ENCODE data around the gene DHRS2. TPM values are rescaled to one million over a fixed set of nuclear protein-coding genes. Genes with fewer than 3 reads are reported as not detected.
"Not testable (repeated sequence)": the region's sequence is repeated elsewhere in the genome, so short reads cannot be mapped to it uniquely, and the experiment has no call there.

DHRS2 gene
- total and polyA plus RNA-seq, 2 of the 13 experiments (the other 11 are each of a cell fraction or from before 2014, with no cell fraction given) = 1,621 to 3,021 TPM

- TF ChIP-seq ETV6 (CRISPR knock-in tag; conservative IDR thresholded peaks at IDR 0.05) (peak; percentile 32; the same call in 1 of the 2 replicates), FOXP1 (IDR thresholded peaks at IDR 0.05) (peak; percentile 41; the same call in 1 of the 2 replicates), FOXP1 (CRISPR knock-in tag; IDR thresholded peaks at IDR 0.05) (peak; percentile 87), ISL2 (CRISPR knock-in tag; IDR thresholded peaks at IDR 0.05) (peak; percentile 89), ARNT2 (CRISPR knock-in tag; IDR thresholded peaks at IDR 0.05; ENCODE audit: low read depth) (peak; percentile 68; the same call in 1 of the 2 replicates), CHD2 (IDR thresholded peaks at IDR 0.05; ENCODE audit: low read depth, low read length) (peak; percentile 21; the same call in 1 of the 2 replicates), NCOR1 (IDR thresholded peaks at IDR 0.05; ENCODE audit: borderline replicate concordance, low read length) (peak; percentile 66; the same call in 1 of the 2 replicates), HDAC2 (CRISPR knock-in tag; IDR thresholded peaks at IDR 0.05) (peak; percentile 89), SIX1 (CRISPR knock-in tag; IDR thresholded peaks at IDR 0.05; ENCODE audit: borderline replicate concordance) (peak; percentile 71; the same call in 1 of the 2 replicates), HHEX (CRISPR knock-in tag; IDR thresholded peaks at IDR 0.05) (0 out of 2 replicates have a peak, but pooled peaks have one; percentile 41), ZNF839 (CRISPR knock-in tag; IDR thresholded peaks at IDR 0.05; ENCODE audit: borderline replicate concordance) (peak; percentile 83; the same call in 1 of the 2 replicates), ZNF609 (CRISPR knock-in tag; IDR thresholded peaks at IDR 0.05; ENCODE audit: borderline replicate concordance) (peak; percentile 89), ZNF598 (CRISPR knock-in tag; IDR thresholded peaks at IDR 0.05; ENCODE audit: borderline replicate concordance) (peak; percentile 48; the same call in 1 of the 2 replicates), NR2C2 (CRISPR knock-in tag; IDR thresholded peaks at IDR 0.05; ENCODE audit: borderline replicate concordance) (peak; percentile 78), JUND (CRISPR knock-in tag; IDR thresholded peaks at IDR 0.05) (0 out of 2 replicates have a peak, but pooled peaks have one; percentile 14), SOX13 (CRISPR knock-in tag; conservative IDR thresholded peaks at IDR 0.05 in 1 of 2, IDR thresholded peaks at IDR 0.05 in 1 of 2) (peak in 1 of 2 experiments; percentile 74; a peak in 2 of 4 replicates), TMF1 (CRISPR knock-in tag; IDR thresholded peaks at IDR 0.05; ENCODE audit: low read depth) (0 out of 2 replicates have a peak, but pooled peaks have one; percentile 61), KLF11 (CRISPR knock-in tag; IDR thresholded peaks at IDR 0.05) (0 out of 2 replicates have a peak, but pooled peaks have one; percentile 23)
- TF ChIP-seq, protein P1, sequence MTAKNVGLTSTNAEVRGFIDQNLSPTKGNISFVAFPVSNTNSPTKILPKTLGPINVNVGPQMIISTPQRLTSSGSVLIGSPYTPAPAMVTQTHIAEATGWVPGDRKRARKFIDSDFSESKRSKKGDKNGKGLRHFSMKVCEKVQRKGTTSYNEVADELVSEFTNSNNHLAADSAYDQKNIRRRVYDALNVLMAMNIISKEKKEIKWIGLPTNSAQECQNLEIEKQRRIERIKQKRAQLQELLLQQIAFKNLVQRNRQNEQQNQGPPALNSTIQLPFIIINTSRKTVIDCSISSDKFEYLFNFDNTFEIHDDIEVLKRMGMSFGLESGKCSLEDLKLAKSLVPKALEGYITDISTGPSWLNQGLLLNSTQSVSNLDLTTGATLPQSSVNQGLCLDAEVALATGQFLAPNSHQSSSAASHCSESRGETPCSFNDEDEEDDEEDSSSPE (CRISPR knock-in tag; IDR thresholded peaks at IDR 0.05) = 0 out of 2 replicates have a peak, but pooled peaks have one; percentile 18
- not testable (repeated sequence) for TF ChIP-seq SOX13 (IDR thresholded peaks at IDR 0.05)
- TF ChIP-seq, protein P2, sequence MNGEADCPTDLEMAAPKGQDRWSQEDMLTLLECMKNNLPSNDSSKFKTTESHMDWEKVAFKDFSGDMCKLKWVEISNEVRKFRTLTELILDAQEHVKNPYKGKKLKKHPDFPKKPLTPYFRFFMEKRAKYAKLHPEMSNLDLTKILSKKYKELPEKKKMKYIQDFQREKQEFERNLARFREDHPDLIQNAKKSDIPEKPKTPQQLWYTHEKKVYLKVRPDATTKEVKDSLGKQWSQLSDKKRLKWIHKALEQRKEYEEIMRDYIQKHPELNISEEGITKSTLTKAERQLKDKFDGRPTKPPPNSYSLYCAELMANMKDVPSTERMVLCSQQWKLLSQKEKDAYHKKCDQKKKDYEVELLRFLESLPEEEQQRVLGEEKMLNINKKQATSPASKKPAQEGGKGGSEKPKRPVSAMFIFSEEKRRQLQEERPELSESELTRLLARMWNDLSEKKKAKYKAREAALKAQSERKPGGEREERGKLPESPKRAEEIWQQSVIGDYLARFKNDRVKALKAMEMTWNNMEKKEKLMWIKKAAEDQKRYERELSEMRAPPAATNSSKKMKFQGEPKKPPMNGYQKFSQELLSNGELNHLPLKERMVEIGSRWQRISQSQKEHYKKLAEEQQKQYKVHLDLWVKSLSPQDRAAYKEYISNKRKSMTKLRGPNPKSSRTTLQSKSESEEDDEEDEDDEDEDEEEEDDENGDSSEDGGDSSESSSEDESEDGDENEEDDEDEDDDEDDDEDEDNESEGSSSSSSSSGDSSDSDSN (CRISPR knock-in tag; IDR thresholded peaks at IDR 0.05) = peak; percentile 67; the same call in 1 of the 2 replicates
These were observed 53.7 kb downstream of the DHRS2 start (continued) for GRCh38 chr14:23689709-23690514.

Data from HepG2 (cell line).